AG20443 (cell line): Measurements from ENCODE around the gene PHF1.

Source experiments
- DNase-seq: peaks from one replicate; pipeline ENCODE4 v3.0.0; 2012; ENCODE audit warnings: low spot score, mixed read lengths

PHF1 gene

DNA sequence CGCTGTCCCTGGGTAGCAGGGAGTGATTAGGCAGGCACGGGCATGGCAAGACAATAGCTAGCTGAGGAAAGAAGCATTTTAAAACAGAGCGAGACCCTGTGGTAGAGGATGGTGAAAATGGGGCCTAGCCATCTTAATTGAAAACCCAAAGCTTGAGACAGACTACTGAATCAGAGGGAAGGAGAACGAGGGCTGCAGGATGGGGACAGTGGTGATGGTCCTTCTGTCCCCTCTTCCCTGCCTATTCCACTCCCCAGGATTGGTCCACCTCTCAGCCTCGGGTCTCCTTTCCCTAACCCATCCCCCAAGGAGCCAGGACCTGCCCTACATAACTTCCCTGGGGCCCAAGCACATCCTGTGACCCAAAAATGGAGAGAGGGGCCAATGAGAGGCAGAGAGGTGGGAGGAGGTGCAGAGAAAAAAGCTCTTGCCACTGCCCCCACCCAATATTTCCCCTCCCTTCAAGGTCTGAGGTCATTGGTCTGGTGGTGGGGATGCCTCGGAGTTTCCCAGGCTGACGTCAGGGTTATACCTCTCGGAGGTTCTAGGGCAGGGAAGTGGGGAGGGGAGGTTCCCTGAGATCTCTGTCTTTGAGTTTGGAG lies 8.0 kb downstream of the PHF1 start:
- DNase-seq: no peak

DNA sequence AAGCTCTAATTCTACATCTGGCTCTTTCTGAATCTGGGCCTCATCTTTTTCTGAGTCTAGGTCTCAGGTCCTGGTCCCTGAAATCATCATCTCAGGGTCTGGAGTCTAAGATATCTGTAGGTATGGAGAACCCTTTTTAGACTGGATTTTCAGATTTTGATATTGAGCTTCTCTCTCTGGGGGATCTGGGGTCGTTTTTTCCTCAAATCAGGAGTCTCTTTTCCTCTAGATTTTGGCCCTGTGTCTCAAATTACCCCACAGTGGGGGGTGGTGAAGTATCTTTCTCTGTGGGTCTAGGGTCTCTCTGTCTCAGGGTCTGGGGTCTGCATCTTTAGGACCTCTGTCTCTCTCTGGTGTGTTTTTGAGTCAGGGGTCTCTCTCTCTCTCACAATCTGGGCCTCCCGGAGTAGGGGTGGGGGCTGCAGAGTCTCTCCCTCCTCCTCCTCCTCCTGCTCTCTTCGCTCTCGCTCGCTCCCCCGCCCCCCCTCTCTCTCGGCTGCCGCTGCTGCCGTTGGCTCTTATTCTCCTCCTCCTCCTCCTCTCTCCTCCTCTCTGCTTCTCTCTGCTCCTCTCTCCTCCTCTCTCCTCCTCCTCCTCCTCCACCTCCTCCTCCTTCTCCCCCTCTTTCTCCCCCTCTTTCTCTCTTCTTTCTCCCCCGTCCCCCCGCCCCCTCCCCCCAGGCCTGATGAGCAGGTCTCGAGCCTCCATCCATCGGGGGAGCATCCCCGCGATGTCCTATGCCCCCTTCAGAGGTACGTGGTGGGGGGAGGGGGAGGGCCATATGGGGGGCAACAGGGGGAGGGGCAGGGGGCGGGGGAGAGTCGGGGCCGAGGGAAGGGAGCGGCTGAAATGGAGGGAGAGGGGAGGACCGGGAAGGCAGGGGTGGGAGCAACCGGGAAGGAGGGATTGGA lies 9.0 kb downstream of the PHF1 start, which contains the start of gene SYNGAP1:
TSS of gene SYNGAP1 (plus strand) at position 486 of the 911 bp plus-strand sequence. CDS start at position 686, 200 bp downstream.
- DNase-seq: peak; percentile 46

DNA sequence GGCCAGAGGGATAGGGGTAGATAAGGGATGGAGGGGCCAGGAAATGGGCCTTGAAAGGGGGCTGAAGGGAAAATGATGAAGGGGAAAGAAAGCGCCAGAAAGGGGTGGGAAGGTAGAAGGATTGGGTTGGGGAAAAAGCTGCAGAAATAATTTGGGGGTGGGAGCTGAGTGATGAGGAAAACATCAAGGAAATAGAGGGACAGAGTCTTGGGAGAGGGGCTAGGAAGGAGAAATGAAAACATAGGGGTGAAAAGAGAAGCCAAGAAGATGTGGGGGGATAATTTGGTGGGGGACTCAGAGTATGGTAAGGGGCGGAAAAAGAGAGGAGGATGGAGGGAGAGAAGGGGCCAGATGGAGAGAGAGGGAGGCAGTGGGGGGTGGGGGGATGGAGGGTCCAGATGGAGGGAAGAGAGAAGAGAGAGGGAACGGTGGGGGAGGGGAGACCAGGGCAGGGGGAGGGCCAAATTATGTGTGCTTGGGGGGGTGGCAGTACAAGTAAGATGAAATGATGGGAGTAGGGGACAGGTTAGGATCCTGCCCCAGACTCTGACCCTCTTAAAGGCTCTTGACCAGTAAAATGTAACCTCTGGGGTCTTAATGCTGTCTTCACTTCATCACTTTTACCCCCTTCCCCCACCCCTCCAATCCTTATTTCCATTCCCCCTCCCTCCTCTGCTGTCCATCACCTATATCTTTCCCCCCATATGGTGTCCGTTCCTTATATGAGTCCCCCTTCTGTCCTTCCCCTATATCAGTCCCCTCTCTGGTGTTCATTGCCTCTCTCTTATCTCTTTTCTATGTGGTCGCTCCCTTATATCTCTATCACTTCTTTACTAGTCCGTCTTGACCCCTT lies 9.9 kb downstream of the PHF1 start:
- no peak for DNase-seq

DNA sequence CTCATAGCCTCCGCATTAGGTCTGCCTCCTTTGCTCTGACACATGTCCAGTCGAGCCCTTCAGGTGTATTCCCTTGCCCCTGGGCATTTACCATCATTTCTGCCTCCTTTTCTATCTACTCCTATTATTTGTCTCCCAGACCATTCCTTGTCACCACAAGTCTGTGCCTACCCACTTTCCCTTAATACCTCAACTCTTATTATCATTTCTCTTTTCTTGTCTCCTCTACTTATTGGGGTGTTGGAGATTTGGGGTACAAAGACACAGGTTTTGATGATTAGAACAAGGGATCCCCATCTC lies 10.5 kb downstream of the PHF1 start:
- no peak for DNase-seq

DNA sequence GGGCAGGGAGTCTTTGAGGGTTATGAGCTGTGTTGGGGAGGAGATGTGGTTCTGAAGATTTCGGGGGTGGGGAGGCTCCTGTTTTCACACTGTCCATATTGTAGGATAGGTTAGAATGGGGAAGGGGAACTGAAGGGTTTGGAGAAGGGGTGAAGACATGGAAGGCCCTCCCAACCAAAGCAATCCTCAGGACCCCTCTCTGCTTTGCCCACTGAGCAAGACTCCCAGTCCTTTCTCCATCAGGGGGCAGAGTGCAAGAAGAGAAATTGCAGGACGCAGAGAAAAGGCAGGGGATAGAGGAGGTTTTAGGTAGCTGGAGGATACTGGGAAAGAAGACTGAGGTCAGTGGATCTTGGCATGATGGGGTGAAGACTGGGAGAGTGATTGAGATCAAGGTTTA lies 13.0 kb downstream of the PHF1 start:
- DNase-seq: no peak

DNA sequence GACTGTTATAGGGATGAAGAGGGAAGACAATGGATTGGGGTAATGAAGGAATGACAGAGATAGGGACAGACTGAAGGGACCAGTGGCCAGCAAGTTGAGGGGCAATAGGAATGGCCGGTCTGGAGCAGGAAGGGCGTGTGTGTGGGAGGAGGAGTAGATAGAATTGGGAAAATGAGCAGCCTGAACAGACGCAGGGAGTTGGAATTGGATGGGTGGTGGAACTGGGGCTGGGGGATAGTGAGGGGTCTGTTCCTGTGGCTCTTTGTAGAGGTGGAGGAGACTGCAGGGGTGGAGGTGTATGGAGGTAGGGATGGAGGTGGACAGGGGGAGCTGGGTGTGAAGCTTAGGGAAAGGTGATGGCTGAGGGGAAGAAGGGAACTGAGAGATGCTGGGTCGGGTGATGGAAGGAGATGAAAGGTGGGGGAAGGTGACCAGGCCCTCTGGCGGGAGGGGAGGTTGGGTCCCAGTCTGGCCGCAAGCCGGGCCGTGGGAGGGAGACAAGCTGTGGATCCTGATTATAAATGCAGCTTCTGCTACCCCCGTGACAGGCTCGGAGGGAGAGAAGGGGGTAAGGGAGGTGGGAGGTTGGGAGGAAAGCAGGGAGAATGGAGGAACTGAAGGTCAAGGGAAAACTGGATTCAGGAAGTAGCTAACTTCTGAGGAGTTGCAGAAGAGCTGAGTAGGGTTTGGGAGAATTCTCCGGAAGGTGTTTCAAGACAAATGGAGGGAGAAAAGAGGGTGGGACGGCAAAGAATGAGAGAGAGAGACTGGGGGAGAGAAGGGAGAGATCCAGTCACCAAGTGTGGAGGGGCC lies 14.2 kb downstream of the PHF1 start:
- no peak for DNase-seq

DNA sequence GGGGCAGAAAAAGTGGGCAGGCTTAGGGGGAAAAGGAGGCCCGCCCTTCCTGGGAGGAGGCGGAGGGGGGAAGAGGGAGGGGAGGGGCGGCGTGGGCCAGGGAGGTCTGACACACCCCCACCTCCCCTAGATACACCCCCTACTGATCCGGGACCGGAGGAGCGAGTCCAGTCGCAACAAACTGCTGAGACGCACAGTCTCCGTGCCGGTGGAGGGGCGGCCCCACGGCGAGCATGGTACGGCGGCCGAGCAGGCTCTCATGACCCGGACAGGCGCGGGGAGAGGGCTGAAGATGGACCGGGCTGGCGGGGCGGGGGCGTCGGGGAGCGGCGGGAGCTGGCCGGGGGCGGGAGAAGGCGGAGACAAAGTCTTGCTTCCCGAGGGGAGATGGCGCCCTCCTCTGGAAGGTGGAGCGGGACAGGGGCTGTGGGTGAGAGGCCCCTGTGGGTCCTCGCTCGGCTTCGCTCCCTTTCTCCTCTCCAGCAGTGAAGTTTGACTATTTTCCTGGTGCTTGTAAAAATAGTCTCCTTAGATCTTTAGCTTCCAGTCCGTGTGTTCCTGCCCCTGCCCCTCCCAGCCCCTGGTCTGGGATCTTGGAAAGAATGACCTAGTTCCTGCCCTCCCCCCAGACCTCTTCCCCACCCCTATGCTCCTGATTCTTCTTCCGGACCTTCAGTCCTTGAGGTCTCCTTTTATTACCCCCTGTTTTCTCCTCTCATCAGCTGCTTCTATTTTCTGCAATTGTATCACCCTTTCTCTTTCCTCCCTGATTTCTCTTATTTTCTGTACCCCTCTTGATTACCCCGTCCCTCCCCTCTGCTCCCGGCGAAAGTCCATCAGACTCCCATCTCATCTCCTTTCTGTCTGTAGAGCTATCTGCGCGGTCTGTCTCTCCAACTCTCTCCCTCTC lies 15.1 kb downstream of the PHF1 start:
- DNase-seq: peak; percentile 86

DNA sequence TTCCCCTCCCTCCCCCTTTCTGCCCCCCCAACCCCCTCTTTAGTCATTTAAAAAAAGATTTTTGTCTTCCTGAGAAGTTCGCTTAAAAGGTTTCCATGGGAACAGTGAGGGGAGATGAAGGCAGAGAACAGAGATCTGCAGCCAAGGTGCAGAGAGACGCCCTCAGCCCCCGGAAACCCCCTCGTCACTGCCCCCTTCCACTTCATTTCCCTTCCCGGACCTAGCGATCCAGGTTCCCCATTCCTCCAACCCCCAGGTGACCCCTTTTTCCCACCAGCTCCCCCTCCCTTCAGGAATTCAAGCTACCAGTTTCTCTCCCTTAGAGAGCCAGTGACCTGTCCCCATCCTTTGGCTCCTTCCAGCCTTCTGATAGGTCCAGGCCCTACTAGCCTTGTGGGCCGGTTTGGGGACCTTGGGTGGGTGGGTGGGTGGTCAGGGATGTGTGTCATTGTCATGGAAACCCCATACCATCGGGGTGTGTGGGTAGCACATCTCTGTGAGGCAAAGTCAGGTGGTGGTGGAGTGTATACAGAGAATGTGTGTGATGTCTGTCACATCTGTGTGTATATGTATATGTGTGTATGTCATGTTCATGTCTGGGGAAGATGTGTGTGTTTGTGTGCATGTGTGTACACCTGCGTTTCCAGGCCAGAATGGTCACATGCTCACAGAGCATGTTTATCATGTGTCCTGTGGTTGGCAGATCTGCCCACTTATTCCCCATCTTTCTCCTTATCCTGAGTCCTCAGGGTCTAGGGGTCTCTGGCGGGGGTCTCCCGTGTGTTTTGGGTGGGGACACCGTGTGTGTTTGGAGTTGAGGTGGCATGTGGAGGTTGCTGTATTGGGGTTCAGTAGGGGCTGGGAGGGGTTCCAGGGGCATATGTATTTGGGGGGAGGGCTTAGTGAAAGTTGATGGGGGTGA lies 16.0 kb downstream of the PHF1 start:
- no peak for DNase-seq

DNA sequence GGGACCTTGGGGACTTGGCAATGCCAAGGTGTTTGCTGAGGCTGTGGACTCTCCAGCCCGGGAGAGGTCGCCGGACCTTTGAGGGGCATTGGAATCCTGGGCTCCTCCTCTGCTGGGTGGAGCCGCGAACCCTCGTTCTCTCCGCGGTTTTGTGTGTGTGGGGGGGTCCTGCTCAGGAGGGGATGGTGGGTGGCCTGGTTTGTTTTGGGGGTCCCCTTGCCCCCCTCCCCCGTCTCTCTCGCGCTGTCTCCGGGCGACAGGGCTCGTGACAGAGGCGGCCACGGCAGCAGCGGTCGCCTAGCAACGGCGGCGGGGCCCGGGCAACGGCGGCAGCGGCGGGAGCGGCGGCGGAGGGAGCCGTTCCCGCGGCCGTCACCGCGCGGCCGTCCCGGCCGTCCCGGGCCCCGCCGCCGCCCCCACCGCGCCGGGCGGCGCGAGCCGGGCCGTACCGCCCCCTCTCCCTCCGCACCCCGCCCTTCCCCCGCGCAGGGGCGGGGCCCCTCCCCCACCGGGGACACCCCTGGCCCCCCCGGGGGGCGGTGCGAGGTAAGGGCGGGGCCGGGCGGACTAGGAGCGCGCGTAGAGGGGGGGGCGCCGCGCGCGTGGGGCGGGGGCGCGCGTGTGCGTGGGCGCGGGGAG lies 16.9 kb downstream of the PHF1 start:
- peak; percentile 80 for DNase-seq

DNA sequence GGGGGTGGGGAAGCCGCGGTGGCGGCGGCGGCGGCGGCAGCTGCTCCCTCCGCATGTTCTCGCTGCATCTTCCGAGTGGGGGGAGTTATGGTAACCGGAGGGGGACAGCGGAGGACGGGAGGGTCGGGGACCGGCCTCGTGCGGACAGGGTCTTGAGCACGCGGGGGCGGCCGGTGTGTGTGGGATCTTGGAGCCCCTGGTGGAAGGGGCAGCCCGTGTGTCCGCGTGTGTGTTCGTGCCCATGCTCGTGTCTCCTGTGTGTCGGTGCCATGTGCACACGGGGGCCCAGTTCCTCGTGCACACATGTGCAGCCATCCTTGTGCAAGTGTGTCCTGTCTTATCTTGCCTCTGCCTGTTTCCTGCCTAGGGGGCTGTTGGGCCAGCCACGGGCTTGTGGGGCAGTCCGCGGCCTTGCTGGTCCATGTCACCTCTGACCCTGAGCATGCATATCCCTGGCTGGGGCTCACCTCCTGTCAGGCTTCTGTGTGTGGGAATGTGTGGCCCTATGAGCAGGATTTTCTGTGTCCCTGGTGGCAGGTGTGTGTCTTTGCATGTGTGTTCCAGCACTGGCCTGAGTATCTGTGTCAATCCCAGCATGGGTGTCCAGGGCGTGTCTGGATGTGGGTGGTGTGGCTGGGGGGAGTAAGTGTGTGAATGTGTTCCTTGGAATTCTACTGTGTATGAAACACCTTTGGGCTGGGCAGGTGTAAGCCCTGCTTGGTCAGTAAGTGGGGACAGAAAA lies 17.6 kb downstream of the PHF1 start:
- peak; percentile 53 for DNase-seq

DNA sequence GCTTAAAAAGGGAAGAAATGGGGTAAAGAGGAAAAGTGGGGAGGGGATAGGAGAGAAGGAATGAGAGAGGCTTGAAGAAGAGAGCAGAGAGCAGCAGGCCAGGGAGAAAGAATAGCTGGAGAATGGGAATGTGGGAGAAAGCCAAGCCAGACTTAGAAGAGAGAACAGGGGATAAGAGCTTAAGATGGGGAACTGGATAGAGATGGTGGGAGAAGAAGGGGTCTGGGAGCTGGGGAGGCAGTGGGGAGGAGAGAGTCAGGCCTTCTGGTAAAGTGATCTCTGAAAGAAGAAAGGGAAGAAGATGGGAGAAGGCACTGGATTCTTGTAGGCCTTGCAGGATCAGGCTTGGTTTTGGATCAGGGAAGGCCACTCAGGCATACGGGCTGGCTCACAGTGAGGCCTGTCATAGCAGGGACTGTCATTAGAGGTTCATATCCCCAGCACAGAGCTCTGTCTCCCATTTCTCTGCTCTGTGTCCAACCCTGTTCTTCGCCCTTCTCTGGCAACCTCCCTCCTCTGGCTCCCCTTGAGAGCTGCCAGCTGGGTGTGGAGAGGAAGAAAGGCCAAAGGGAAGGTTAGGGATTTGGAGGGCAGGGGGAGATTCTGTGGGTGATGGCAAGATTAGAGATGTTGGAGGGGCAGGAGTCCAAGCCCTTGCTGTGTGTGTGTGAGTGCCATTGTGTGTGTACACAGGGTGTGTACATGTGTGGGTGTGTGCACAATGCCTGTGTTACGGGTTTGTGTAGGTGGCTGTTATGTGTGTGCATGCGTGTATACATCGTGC lies 18.3 kb downstream of the PHF1 start:
- DNase-seq: no peak

DNA sequence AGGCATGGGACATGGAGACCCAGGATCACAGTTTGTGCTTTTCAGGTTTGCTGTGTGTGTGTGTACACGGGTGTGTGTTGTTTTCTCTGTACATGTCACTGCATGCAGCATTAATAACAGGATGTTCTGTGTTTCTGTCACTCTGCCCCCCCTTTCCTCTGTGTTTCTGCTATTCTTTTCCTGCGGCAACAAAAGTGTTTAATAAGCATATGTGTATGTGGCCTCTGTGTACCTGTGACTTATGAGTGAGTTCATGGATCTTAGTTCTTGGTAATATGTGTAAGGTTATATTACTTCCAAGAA lies 18.9 kb downstream of the PHF1 start:
- DNase-seq: no peak

DNA sequence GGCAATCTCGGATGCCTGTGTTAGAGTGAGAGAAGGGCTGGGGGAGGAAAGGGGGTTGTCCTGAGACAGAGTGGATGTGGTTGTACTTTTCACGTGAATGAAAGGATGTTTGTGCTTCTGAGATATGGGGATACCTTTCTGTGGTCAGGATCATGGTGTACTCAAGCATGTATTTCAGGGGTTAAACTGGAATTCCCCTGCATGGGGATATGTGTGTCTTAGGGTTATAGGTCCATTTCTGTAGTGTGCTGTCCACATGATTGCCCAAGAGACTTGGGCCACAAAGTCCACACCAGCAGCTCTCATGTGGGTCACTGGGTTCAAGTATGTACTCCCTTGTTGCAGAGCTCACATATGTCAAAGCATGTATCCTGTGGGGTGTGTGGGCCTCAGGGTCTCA lies 19.5 kb downstream of the PHF1 start:
- DNase-seq: no peak

DNA sequence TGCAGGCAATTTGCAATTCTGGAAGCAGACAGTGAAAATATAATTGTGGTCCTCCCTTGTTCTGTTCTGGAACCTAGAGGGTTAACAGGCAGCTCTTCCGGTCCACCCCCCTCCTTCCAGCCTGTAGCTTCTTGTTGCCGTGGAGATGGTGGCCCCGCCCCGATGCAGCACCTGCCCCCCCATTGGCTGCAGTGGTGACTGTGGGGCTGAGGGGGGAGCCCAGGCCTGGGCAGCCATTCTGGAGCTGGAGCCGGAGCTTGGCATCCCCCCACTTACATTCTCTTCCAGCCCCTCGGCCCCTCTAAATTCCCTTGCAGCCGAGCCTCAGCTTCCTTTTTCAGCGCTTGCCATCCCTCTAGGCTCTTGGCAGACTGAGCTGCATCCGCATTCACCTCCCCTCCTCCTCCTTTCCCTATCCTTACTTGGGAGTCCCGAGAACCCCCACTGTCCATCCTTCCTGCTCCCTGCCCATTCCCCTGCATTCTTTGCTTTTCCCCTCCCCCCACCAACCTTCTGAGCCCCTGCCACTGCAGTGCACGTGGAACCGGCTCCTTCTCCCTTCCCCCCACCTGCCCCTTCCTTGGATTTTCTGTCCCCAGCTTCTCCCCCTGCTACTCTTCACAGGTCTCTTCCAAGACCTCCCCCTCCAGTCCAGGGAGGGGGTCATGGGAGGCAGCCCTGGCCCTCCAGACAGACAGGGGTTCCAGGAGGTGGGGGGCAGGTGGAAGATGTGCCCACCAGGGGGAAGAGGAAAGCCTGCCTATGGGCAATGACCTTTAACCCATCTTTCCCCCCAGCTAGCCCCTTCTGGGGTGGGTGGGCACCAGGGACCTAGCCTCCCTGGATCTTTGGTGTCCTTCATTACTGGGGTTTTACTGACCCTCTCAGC lies 20.4 kb downstream of the PHF1 start:
- peak; percentile 76 for DNase-seq

DNA sequence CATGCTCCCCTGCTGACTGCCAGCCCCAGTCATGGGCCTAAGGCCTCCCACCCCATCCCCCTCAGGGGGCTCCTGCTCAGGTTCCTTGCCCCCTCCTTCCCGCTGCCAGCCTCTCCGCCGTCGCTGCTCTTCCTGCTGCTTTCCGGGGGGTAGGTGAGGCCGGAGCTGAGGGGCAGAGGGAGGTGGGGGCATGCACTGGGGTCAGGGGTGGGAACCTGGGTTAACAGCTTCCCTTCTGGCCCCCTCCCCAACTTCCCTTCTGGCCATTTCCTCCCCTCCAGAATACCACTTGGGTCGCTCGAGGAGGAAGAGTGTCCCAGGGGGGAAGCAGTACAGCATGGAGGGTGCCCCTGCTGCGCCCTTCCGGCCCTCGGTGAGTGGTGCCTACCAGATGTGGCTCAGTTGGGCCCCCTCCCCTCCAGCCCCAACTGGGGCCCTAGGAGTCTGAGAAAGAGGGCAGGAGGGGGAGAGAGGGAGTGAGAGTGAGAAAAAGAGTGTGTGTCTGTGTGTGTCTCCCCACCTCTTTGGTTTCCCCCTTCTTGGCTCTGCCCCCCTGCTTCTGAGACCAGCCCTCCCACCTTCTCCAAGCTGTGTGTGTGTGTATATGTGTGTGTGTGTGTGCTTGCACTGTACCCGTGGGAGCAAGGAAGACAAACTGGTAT lies 21.2 kb downstream of the PHF1 start:
- peak; percentile 4 for DNase-seq

DNA sequence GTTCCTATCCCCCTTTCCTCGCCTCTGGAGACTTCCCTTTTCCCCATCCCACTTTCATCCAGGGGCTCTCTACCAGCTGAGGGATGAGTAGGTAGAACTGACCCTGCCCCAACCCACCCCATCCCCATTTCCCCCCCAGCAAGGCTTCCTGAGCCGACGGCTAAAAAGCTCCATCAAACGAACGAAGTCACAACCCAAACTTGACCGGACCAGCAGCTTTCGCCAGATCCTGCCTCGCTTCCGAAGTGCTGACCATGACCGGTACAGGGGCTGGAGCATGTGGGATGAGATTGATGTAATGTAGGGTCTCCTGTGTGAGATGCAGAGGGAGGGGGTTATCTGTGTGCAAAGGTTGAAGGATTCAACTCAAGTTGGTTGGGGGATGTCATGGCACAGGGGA lies 21.7 kb downstream of the PHF1 start:
- DNase-seq: peak; percentile 4
